ENCODE results near the gene TAPBPL.

TAPBPL gene

DNA sequence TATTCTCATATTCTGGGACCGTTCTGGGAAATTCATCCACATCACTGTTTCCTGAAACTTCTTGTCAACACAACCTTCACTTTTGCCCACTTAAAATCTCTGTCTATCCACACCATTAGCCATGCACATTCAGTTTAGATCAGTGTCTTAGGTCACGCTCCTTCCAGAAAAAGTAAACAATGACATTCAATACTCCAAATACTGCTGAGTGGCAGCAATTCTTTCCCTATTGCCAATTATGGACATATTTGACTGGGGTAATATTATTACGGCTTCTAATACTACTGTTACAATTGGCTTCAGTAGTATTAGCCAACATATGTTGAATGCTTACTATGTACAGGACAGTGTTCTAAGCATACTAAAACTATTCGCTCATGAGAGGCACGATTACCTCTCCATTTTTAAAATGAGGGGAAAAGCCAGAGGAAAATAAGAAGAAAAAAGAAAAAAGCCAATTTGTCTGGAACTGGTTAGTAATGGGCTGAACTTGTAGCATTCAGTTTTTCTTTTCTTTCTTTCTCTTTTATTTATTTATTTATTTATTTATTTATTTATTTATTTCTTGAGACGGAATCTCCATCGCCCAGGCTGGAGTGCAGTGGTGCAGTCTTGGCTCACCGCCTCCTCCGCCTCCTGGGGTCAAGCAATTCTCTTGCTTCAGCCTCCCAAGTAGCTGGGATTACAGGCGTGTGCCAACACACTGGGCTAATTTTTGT lies 44.4 kb upstream of the TAPBPL start:
- Histone ChIP-seq H3K27me3 (ENCODE audit: low read length) (no peaks in the 10 kb centered on the region), H3K9me3 (ENCODE audit: insufficient read depth, low read length) (no peaks in the 10 kb centered on the region), H3F3A (ENCODE audit: insufficient read depth) (no peaks in the 10 kb centered on the region), H3K4me3 (ENCODE audit: insufficient read depth, low read length, poor library complexity, severe bottlenecking) (no peak overlapping the region), H4K20me1 (ENCODE audit: low read depth, low read length) (no peaks in the 10 kb centered on the region), H3K36me3 (ENCODE audit: low read length) (no peaks in the 10 kb centered on the region), H3K4me2 (ENCODE audit: low read depth, low read length, poor library complexity, severe bottlenecking) (no peak overlapping the region), H3K27ac (ENCODE audit: low read depth, low read length) (no peak overlapping the region), H3K79me2 (ENCODE audit: insufficient read depth, low read length) (no peaks in the 10 kb centered on the region), H3K9ac (ENCODE audit: low read length) (no peak overlapping the region), H3K9me2 (replicated peaks; ENCODE audit: insufficient read depth, low read length) (no peaks in the 10 kb centered on the region), H2AFZ (ENCODE audit: low read depth, low read length, severe bottlenecking) (no peak overlapping the region)
- TF ChIP-seq, protein P1, sequence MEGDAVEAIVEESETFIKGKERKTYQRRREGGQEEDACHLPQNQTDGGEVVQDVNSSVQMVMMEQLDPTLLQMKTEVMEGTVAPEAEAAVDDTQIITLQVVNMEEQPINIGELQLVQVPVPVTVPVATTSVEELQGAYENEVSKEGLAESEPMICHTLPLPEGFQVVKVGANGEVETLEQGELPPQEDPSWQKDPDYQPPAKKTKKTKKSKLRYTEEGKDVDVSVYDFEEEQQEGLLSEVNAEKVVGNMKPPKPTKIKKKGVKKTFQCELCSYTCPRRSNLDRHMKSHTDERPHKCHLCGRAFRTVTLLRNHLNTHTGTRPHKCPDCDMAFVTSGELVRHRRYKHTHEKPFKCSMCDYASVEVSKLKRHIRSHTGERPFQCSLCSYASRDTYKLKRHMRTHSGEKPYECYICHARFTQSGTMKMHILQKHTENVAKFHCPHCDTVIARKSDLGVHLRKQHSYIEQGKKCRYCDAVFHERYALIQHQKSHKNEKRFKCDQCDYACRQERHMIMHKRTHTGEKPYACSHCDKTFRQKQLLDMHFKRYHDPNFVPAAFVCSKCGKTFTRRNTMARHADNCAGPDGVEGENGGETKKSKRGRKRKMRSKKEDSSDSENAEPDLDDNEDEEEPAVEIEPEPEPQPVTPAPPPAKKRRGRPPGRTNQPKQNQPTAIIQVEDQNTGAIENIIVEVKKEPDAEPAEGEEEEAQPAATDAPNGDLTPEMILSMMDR (IDR thresholded peaks at IDR 0.05; ENCODE audit: insufficient read depth, low read length, poor library complexity, severe bottlenecking): no peak
- TF ChIP-seq EZH2phosphoT487 (conservative IDR thresholded peaks at IDR 0.05; ENCODE audit: low read length): no peak

GRCh38 chr12:6416596-6416995 lies 35.2 kb upstream of the TAPBPL start:
- TF ChIP-seq, protein P1 (IDR thresholded peaks at IDR 0.05; ENCODE audit: insufficient read depth, low read length, poor library complexity, severe bottlenecking): no peak
- TF ChIP-seq EZH2phosphoT487 (conservative IDR thresholded peaks at IDR 0.05; ENCODE audit: low read length): no peak
- no peak overlapping the region for H2AFZ ChIP-seq (ENCODE audit: low read depth, low read length, severe bottlenecking)
- no peak overlapping the region for H3K9ac ChIP-seq (ENCODE audit: low read length)
- no peak overlapping the region for H3K4me2 ChIP-seq (ENCODE audit: low read depth, low read length, poor library complexity, severe bottlenecking)
- H3K9me3 ChIP-seq (ENCODE audit: insufficient read depth, low read length): no peaks in the 10 kb centered on the region
- no peaks in the 10 kb centered on the region for H3F3A ChIP-seq (ENCODE audit: insufficient read depth)
- H4K20me1 ChIP-seq (ENCODE audit: low read depth, low read length): no peaks in the 10 kb centered on the region
- no peak overlapping the region for H3K27ac ChIP-seq (ENCODE audit: low read depth, low read length)
- no peaks in the 10 kb centered on the region for H3K9me2 ChIP-seq (replicated peaks; ENCODE audit: insufficient read depth, low read length)
- no peaks in the 10 kb centered on the region for H3K79me2 ChIP-seq (ENCODE audit: insufficient read depth, low read length)
- no peaks in the 10 kb centered on the region for H3K36me3 ChIP-seq (ENCODE audit: low read length)
- no peaks in the 10 kb centered on the region for H3K27me3 ChIP-seq (ENCODE audit: low read length)
- H3K4me3 ChIP-seq (ENCODE audit: insufficient read depth, low read length, poor library complexity, severe bottlenecking): no peak overlapping the region

DNA sequence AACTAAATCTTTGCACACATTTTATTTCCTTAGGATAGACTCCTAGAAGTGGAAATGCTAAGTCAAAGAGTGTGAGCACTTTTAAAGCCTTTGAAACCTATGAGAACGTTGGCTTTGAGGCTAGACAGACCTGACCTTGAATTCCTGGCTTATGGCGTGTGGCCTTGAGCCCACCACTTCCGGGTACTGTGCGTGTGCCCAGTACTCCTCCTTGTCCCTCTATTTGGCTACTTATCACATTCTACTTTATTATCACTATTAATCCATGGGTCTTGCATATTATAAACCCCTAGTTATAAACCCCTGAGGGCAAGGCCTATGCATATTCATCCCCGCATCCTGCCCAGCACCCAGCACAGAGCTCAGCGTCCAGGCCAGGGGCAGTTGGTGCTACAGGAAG lies 33.0 kb upstream of the TAPBPL start:
- no peak overlapping the region for H3K27ac ChIP-seq (ENCODE audit: low read depth, low read length)
- no peaks in the 10 kb centered on the region for H3F3A ChIP-seq (ENCODE audit: insufficient read depth)
- H3K27me3 ChIP-seq (ENCODE audit: low read length): no peaks in the 10 kb centered on the region
- H3K9ac ChIP-seq (ENCODE audit: low read length): no peak overlapping the region
- no peak overlapping the region for H2AFZ ChIP-seq (ENCODE audit: low read depth, low read length, severe bottlenecking)
- H3K79me2 ChIP-seq (ENCODE audit: insufficient read depth, low read length): no peaks in the 10 kb centered on the region
- no peaks in the 10 kb centered on the region for H3K36me3 ChIP-seq (ENCODE audit: low read length)
- TF ChIP-seq EZH2phosphoT487 (conservative IDR thresholded peaks at IDR 0.05; ENCODE audit: low read length): no peak
- TF ChIP-seq, protein P1 (IDR thresholded peaks at IDR 0.05; ENCODE audit: insufficient read depth, low read length, poor library complexity, severe bottlenecking): no peak
- no peaks in the 10 kb centered on the region for H3K9me3 ChIP-seq (ENCODE audit: insufficient read depth, low read length)
- no peaks in the 10 kb centered on the region for H4K20me1 ChIP-seq (ENCODE audit: low read depth, low read length)
- H3K9me2 ChIP-seq (replicated peaks; ENCODE audit: insufficient read depth, low read length): no peaks in the 10 kb centered on the region
- H3K4me3 ChIP-seq (ENCODE audit: insufficient read depth, low read length, poor library complexity, severe bottlenecking): no peak overlapping the region
- H3K4me2 ChIP-seq (ENCODE audit: low read depth, low read length, poor library complexity, severe bottlenecking): no peak overlapping the region

Measured in SU-DHL-6 (cell line).